NK-92 (cell line): Measurements from ENCODE around the gene UBTD2.
"Not testable (repeated sequence)": the region's sequence is repeated elsewhere in the genome, so short reads cannot be mapped to it uniquely, and the experiment has no call there.

ENCODE experiments used
- DNase-seq: peaks from one replicate; lab custom pipeline; 2025; ENCODE audit not compliant: unreplicated experiment; lab: John Stamatoyannopoulos, UW

The UBTD2 gene

GRCh38 chr5:172197775-172198174 lies 85.8 kb downstream of the UBTD2 start:
- DNase-seq, result not testable (repeated sequence)

DNA sequence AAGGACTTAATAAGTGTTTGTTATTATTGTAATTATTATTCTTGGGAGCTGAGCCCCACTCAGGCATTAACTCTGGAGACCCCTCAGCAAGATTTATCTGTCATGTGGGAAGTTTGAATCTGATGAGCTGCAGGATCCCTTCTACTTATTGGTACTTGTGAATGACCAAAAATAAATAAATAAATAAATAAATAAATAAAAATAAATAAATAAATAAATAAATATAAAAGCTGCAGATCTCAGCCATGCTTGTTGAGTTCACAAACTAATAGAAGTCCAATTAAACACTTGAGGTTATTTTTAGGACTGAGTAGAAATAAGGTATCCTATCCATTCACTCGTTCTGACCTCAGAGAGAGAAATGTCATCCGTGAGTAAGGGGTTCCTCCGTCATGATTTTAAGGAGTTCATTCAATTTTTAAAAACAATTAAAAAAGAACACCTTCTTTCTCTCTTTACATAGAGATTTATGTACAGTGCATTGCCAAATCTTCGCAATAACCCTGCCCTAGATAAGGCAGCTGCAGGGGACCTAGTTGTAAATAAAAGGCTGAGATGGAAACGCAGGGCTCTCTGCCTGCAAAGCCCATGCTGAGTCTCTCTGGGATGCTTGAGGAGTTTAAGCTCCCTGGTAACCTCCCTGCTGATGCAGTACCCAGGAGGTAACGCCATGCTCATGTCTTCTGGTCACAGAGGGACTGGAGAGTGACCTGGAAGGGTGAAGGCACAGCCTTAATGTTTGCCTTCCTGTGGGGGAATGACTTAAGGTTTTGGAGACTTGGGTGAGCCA lies 88.4 kb downstream of the UBTD2 start:
- no peak for DNase-seq

- no peak for DNase-seq
These were observed 89.7 kb downstream of the UBTD2 start, which contains the start of gene EFCAB9 for GRCh38 chr5:172193872-172194271. EFCAB9 (plus strand) TSS chr5:172194172; CDS start chr5:172194173, 1 bp downstream.

DNA sequence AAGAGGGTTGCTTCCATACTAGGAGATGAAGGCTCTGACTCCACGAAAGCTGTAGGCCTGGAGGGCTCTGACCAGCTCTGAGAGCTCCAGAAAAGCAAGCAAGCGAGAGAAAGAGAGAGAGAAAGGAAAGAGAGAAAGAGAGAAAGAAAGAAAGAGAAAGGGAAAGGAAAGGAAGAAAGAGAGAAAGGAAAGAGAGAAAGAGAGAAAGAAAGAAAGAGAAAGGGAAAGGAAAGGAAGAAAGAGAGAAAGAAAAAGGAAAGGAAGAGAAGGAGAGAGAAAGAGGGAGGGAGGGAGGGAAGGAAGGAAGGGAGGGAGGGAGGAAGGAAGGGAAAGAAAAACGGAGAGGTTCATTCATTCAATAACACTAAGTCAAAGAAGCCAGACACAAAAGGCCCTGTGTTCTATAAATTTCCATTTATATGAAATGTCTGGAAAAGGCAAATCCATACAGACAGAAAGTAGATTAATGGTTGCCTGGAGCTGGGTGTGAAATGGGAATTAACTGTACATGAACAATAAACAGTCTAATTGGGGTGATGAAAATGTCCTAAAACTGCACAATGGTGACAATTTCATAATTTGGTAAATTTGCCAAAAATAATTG lies 93.8 kb downstream of the UBTD2 start:
- DNase-seq, result no peak

- no peak for DNase-seq
These were observed 94.5 kb downstream of the UBTD2 start for GRCh38 chr5:172188893-172189692.

DNA sequence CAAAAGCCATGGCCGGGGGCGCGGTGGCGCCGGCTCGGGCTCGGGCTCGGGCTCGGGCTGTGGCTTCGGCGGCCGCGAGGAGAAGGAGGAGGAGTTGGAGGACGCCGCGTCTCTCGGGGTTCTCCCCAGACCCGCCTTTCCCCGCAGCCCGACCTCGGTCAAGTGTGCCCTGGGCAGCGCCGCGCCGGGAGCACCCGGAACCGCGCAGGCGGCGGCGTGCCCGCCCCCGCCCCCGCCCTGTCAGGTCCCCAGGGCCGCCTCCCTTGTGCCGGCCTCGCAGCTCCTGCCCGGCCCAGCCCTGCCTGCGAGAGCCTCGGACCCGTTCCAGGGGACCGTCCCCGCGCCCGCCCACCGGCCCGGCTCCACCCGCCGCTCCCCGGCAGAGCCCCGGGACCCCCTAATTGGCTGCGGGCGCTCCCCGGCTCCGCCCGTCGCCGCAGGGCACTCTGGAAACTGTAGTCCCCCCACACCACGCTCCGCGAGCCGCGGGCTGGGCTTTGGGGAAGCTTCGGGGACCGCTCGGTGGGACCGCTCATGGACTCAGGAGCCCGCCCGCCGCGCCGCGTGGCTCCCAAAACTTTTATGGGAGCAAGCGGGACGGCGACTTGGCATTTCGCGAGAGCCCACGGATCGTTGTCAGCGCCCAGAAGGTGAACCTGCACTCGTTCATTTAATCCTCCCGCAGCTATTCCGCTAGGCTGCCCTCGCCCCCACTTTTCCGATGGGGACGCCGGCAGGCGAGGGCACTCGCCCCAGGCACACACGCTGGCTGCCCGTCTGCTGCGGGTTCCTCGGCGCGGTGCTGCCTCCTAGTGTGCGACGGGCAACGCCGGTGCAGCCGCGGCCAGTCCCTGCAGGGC lies 95.3 kb downstream of the UBTD2 start, which contains the start of gene STK10:
Gene STK10, minus strand, starts transcription at position 192 of the 860 bp plus-strand sequence. Its CDS starts 182 bp downstream, at position 10.
- DNase-seq, result peak; percentile 48

DNA sequence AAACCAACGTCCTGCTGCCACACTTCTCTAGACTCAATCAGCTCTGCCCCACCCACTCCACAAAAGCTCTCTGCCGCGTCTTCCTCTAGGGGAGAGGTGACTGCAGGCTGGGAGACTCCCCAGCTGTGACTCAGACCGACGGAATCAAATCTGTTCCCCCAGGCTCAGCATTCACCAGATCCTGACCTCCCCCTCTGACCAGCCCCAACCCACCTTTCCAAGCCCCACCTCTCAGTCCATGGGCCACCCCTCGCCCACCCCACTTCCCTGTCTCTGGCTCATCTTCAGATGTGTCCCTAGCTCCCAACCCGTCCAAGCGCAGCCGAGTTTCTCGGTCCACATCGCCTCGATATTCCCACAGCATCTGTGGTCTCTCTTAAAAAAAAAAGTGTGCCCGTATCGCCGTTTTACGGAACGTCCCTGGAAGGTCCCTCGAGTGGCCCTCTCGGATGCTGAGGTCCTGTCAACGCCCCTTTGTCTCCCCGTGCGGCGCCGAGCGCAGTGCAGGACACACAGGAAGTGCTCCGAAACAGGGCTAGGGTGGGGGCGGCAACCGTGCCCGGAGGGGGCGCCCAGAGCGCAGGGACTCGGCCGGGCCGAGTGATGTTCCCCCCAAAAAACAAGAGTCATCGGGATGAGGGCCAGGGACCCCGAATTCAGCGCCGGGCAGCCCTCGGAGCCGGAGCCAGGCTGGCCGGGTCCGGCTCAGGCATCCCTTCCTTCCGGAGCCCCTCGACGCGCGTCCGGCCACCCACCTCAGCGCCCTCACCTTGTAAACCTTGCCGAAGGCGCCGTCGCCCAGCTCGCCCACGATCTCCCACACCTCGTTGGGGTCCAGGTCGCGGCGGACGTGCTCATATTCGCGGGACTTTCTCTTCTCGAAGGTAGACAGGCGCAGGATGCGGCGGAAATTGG lies 96.2 kb downstream of the UBTD2 start:
- DNase-seq, result no peak

GRCh38 chr5:172186114-172186695 lies 97.4 kb downstream of the UBTD2 start:
- DNase-seq, result no peak

GRCh38 chr5:172185096-172185461 lies 98.5 kb downstream of the UBTD2 start:
- DNase-seq, result no peak

DNA sequence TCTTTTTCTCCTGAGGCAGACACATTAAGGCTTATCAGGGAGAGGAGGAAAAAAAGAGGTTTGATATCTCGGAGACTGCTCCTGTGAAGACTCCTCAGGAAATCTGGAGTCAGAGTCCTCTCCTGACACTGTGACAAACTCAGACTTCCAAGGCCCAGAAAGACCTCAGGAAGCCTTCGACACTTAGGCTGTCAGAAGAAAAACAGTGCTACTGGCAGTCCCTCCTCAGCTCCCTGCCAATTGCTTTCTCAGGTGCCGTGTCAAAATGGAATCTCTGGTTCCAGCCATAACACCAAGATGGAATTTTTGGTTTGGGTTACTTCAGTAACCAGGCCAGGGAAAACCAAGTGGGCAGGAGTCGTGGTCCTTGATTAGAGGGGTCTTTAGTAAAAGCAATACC lies 99.7 kb downstream of the UBTD2 start:
- no peak for DNase-seq

DNA sequence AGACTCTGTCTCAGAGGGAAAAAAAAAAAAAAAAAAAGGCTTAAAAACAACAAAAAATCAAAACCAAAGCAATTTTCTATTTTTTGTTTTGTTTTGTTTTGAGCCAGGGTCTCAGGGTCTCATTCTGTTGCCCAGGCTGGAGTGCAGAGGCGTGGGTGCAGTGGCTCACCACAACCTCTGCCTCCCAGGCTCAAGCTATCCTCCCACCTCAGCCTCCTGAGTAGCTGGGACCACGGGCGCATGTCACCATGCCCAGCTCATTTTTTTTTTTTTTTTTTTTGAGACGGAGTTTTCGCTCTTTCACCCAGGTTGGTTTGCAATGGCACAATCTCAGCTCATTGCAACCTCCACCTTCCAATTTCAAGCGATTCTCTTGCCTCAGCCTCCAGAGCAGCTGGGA lies 101.3 kb downstream of the UBTD2 start:
- DNase-seq, result no peak

GRCh38 chr5:172180936-172181335 lies 102.6 kb downstream of the UBTD2 start:
- DNase-seq, result no peak

GRCh38 chr5:172178991-172179989 lies 104.3 kb downstream of the UBTD2 start:
- DNase-seq, result no peak

DNA sequence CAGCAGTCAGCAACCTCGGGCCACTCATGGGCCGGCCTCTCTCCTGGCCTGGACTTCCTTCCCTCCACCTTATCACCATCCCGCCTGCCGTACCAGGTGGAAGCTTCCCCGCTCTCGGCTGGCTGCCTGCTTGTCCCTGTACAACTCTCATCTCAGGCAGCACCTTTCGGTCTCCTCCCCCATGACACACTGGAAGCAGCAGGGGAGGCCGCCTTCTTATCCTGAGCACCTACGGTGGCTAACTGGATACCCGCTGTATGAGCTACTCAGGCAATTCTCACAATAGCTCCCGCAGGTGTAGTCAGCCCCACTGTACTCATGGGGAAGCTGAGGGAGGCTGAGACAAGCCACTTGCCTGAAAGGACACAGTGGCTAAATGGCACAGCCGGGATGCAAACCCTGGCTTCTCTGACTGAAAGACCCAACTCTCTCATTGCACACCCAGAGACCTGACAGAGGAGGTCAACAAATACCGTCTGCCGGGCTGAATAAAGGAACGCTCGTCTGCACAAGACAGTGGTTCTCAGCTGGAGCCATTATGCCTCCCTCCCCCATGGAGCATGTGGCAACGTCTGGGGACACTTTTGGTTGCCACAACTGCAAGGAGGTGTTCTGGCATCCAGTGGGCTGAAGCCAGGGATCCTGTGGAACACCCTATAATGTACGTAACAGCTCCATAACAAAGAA lies 105.1 kb downstream of the UBTD2 start:
- DNase-seq, result no peak

GRCh38 chr5:172177176-172177575 lies 106.4 kb downstream of the UBTD2 start:
- DNase-seq, result no peak

- DNase-seq, result peak; percentile 65
These were observed 108.3 kb downstream of the UBTD2 start for GRCh38 chr5:172175263-172175719.

- no peak for DNase-seq
These were observed 109.9 kb downstream of the UBTD2 start for GRCh38 chr5:172173564-172174153.
